ENCODE measurements around the gene MRPS26. TPM values are rescaled to one million over a fixed set of nuclear protein-coding genes. Genes with fewer than 3 reads are reported as not detected.
"Not testable (repeated sequence)": the region's sequence is repeated elsewhere in the genome, so short reads cannot be mapped to it uniquely, and the experiment has no call there.

The MRPS26 gene
- total RNA-seq, 3 donors from 2014 or later = 29.6 to 47.9 (median 32.9) TPM

GRCh38 chr20:3074812-3075211, 29.0 kb downstream of the MRPS26 start:
- H3K4me3 ChIP-seq = no peak overlapping the region
- H3K4me1 ChIP-seq (ENCODE audit: low read depth) = peaks cover 12% of the 10 kb centered on the region
- ATAC-seq (no peak), DNase-seq (no peak)
- H3K36me3 ChIP-seq (ENCODE audit: low read depth) = no peaks in the 10 kb centered on the region
- intact Hi-C loops (cut with DNase I, micrococcal nuclease) = no loop called here
- TF ChIP-seq, protein P1, sequence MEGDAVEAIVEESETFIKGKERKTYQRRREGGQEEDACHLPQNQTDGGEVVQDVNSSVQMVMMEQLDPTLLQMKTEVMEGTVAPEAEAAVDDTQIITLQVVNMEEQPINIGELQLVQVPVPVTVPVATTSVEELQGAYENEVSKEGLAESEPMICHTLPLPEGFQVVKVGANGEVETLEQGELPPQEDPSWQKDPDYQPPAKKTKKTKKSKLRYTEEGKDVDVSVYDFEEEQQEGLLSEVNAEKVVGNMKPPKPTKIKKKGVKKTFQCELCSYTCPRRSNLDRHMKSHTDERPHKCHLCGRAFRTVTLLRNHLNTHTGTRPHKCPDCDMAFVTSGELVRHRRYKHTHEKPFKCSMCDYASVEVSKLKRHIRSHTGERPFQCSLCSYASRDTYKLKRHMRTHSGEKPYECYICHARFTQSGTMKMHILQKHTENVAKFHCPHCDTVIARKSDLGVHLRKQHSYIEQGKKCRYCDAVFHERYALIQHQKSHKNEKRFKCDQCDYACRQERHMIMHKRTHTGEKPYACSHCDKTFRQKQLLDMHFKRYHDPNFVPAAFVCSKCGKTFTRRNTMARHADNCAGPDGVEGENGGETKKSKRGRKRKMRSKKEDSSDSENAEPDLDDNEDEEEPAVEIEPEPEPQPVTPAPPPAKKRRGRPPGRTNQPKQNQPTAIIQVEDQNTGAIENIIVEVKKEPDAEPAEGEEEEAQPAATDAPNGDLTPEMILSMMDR (IDR thresholded peaks at IDR 0.05) = no peak
- no peaks in the 10 kb centered on the region for H3K9me3 ChIP-seq

DNA sequence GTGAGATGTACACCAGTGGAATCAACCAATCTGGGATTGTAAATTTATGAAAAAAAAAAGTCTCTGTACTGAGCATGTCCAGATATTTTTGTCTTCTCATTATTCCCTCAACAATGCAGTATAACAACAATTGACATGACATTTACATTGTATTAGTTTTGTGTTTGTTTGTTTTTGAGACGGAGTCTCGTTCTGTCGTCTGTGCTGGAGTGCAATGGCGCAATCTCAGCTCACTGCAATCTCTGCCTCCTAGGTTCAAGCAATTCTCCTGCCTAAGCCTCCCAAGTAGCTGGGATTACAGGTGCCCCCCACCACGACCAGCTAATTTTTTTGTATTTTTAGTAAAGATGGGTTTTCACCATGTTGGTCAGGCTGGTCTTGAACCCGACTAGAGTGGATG, 29.5 kb downstream of the MRPS26 start:
- H3K4me3 ChIP-seq; DNase-seq; ATAC-seq; H3K9me3 ChIP-seq; intact Hi-C loops (cut with DNase I, micrococcal nuclease); H3K36me3 ChIP-seq (ENCODE audit: low read depth): not testable (repeated sequence)
- peaks cover 12% of the 10 kb centered on the region for H3K4me1 ChIP-seq (ENCODE audit: low read depth)

DNA sequence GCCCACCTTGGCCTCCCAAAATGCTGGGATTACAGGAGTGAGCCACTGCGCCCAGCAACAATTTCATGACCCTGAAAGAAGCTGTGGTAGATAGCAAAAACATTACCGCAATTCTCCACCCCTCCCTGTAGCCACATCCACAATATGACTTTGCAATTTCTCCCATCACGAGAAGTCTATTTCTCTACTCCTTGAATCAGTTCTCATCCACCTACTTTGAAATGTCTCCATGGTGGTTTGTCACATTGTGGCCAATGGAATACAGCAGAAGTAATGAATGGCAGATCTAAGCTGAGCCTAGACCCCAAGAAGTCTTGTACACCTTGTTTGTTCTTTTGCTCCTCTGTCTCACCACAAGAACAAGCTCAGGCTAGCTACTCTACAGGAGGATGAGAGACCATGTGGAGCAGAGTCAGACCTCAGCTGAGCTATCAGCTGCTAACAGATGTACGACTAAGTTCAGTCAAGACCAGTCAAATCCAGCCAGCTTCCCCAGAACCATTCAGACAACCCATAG, 31.8 kb downstream of the MRPS26 start:
- no peak for ATAC-seq
- peaks cover 5% of the 10 kb centered on the region for H3K4me1 ChIP-seq (ENCODE audit: low read depth)
- intact Hi-C loops (cut with DNase I, micrococcal nuclease) = no loop called here
- H3K9me3 ChIP-seq = no peaks in the 10 kb centered on the region
- no peak overlapping the region for H3K4me3 ChIP-seq
- DNase-seq = no peak
- no peaks in the 10 kb centered on the region for H3K36me3 ChIP-seq (ENCODE audit: low read depth)
- TF ChIP-seq, protein P1 (IDR thresholded peaks at IDR 0.05) = no peak

DNA sequence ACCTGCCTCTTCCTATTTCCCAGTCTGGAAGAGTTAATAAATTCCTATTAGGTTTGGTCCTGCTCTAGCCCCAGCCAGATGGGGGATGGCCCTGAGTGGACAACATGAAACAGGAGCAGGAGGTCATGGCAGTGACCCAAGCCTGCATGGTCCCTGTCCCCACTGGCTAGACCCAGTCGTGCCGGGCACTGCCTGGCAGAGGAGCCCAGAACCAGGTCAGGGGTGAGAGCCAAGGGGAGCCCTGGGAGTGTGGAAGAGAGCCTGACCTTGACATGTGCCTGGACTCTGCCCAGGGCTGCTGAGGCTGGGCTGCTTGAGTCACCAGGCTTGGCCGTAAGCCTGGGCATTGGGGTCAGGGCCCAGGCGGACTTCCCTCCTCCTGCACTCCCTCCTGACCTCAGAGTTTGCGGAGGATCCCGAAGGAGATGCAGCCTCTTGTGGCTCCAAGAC, 35.1 kb downstream of the MRPS26 start:
- H3K36me3 ChIP-seq (ENCODE audit: low read depth) = no peaks in the 10 kb centered on the region
- ATAC-seq (peak; percentile 38), DNase-seq (peak in 2 of 3 donors; percentile 14 to 26)
- intact Hi-C loops (cut with DNase I, micrococcal nuclease) = no loop called here
- no peaks in the 10 kb centered on the region for H3K9me3 ChIP-seq
- TF ChIP-seq, protein P1 (IDR thresholded peaks at IDR 0.05) = no peak
- peaks cover 10% of the 10 kb centered on the region for H3K4me1 ChIP-seq (ENCODE audit: low read depth)
- H3K4me3 ChIP-seq = no peak overlapping the region

DNA sequence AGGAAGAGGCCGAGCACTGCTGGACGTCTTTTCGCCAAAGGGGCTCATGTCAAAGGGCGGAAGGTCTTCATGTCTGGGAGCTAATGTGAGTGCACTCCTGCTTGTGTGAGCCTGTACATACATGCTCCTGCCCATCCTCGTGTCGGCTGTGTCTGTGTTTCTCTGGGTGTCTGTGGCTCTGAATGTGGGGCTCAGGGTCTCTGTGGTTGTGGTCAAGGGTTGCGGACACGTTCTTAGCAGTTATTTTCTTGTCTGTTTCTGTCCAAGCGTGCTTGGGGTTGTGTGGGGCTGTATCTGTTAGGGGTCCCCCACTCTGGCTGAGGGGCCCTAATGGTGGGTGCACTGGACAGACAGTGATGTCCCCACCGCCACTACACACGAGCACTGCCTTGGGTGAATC, 35.8 kb downstream of the MRPS26 start:
- no peaks in the 10 kb centered on the region for H3K9me3 ChIP-seq
- ATAC-seq (no peak), DNase-seq (no peak)
- intact Hi-C loops (cut with DNase I, micrococcal nuclease) = no loop called here
- no peaks in the 10 kb centered on the region for H3K36me3 ChIP-seq (ENCODE audit: low read depth)
- TF ChIP-seq, protein P1 (IDR thresholded peaks at IDR 0.05) = no peak
- H3K4me3 ChIP-seq = no peak overlapping the region
- H3K4me1 ChIP-seq (ENCODE audit: low read depth) = peaks cover 10% of the 10 kb centered on the region

DNA sequence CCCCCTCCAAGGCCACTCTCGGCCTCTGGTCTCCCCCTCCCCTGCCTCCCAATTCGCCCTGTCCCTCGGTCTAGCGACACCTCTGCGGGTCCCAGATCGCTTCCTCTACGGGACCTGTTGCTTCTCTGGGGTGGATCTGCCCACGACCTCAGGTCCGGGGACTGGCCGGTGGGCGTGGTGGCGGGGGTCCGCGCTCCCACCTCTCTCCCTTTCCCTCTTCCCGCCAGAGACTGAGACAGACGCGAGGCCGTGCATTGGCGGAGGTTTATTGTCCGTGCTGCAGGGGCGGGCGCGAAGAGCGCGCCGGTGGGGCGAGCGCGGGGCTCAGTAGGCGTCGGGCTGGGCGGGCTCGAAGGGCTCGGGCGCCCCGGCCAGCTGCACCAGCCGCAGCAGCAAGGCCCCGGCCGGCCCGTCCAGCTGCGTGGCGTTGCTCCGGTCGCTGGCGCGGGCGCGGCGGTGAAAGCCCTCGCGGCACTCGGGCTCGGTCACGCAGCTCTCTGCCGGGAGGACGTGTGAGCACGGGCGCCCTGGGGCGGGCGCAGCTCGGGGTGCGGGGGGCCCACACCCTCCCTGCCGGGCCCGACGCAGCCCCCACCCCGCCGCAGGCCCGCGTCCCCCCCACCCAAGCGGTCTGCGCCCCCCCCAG, 36.6 kb downstream of the MRPS26 start:
- Histone ChIP-seq H3K9me3 (no peaks in the 10 kb centered on the region), H3K4me1 (ENCODE audit: low read depth) (peaks cover 10% of the 10 kb centered on the region), H3K36me3 (ENCODE audit: low read depth) (no peaks in the 10 kb centered on the region), H3K4me3 (no peak overlapping the region)
- TF ChIP-seq, protein P1 (IDR thresholded peaks at IDR 0.05) = no peak
- no peak for ATAC-seq
- DNase-seq = no peak
- intact Hi-C loops (cut with DNase I, micrococcal nuclease) = no loop called here

Data from mucosa of descending colon (tissue), 3 donors.